M059J (cell line): ENCODE results near the gene UQCRHL. TPM values are rescaled to one million over a fixed set of nuclear protein-coding genes. Genes with fewer than 3 reads are reported as not detected.
"Not testable (repeated sequence)": the region's sequence is repeated elsewhere in the genome, so short reads cannot be mapped to it uniquely, and the experiment has no call there.

Experiments
- DNase-seq: peaks from one replicate; pipeline ENCODE4 v3.0.0-alpha.2; 2012; ENCODE audit warnings: low read depth
- total RNA-seq: library from RNA; depleted of rRNA; stranded (reverse); fragments of >200 nt; shearing (Covaris generic); gene quantifications from 2 replicates; pipeline ENCODE4 v1.2.3, GENCODE V29; 2014; rRNA removed

UQCRHL gene
- 1.4 TPM in 2 replicates for total RNA-seq

- not testable (repeated sequence) for DNase-seq
These were observed at the start of gene UQCRHL for GRCh38 chr1:15807549-15807948. TSS of gene UQCRHL (minus strand) at chr1:15807649. CDS start at chr1:15807649, 0 bp downstream.

- DNase-seq = no peak
These were observed 49.4 kb upstream of the UQCRHL start for GRCh38 chr1:15856888-15857287.

- DNase-seq = peak; percentile 49
These were observed 45.4 kb upstream of the UQCRHL start for GRCh38 chr1:15852828-15853302.

GRCh38 chr1:15852036-15852827 lies 44.8 kb upstream of the UQCRHL start:
- DNase-seq = no peak

- DNase-seq = no peak
These were observed 44.0 kb upstream of the UQCRHL start for GRCh38 chr1:15851210-15852035.

- DNase-seq = no peak
These were observed 43.1 kb upstream of the UQCRHL start for GRCh38 chr1:15850471-15851001.

- peak; percentile 75 for DNase-seq
These were observed 42.4 kb upstream of the UQCRHL start for GRCh38 chr1:15849775-15850324.

GRCh38 chr1:15848929-15849774 lies 41.7 kb upstream of the UQCRHL start:
- peak; percentile 92 for DNase-seq

- DNase-seq = peak; percentile 54
These were observed 40.9 kb upstream of the UQCRHL start for GRCh38 chr1:15848143-15848928.

GRCh38 chr1:15847893-15848142 lies 40.4 kb upstream of the UQCRHL start:
- no peak for DNase-seq

GRCh38 chr1:15847100-15847892 lies 39.8 kb upstream of the UQCRHL start, which contains the start of gene SPEN:
TSS of gene SPEN (plus strand) at chr1:15847707. CDS start at chr1:15848068, 361 bp downstream.
- peak; percentile 98 for DNase-seq

- DNase-seq = not testable (repeated sequence)
These were observed 38.6 kb upstream of the UQCRHL start for GRCh38 chr1:15846056-15846455.

- peak; percentile 67 for DNase-seq
These were observed 36.5 kb upstream of the UQCRHL start for GRCh38 chr1:15843826-15844572.

GRCh38 chr1:15838721-15839120 lies 31.3 kb upstream of the UQCRHL start:
- no peak for DNase-seq

- DNase-seq = no peak
These were observed 30.5 kb upstream of the UQCRHL start for GRCh38 chr1:15837931-15838330.

GRCh38 chr1:15836772-15837669 lies 29.6 kb upstream of the UQCRHL start:
- no peak for DNase-seq

- not testable (repeated sequence) for DNase-seq
These were observed 29.0 kb upstream of the UQCRHL start for GRCh38 chr1:15836511-15836771.
